Subcutaneous adipose tissue (tissue), 4 donors: Measurements from ENCODE around the gene HOXB13. TPM values are rescaled to one million over a fixed set of nuclear protein-coding genes. Genes with fewer than 3 reads are reported as not detected.

Experiments
- total RNA-seq, 4 donors: library from RNA; depleted of rRNA; stranded (reverse); fragments of >200 nt; gene quantifications; one replicate each; pipeline ENCODE4 v1.1.0, GENCODE V29; 2016
- TF ChIP-seq, protein P1 (sequence below): fragments of 450-650 bp; IDR thresholded peaks from one replicate; pipeline ENCODE4 v1.5.1; 2016; ENCODE audit warnings: low read depth, mild to moderate bottlenecking, control low read depth, antibody characterized with exemption, moderate library complexity

HOXB13 gene
- total RNA-seq, 4 donors from 2014 or later, result 0.44 to 0.85 (median 0.62) TPM

- TF ChIP-seq, protein P1, sequence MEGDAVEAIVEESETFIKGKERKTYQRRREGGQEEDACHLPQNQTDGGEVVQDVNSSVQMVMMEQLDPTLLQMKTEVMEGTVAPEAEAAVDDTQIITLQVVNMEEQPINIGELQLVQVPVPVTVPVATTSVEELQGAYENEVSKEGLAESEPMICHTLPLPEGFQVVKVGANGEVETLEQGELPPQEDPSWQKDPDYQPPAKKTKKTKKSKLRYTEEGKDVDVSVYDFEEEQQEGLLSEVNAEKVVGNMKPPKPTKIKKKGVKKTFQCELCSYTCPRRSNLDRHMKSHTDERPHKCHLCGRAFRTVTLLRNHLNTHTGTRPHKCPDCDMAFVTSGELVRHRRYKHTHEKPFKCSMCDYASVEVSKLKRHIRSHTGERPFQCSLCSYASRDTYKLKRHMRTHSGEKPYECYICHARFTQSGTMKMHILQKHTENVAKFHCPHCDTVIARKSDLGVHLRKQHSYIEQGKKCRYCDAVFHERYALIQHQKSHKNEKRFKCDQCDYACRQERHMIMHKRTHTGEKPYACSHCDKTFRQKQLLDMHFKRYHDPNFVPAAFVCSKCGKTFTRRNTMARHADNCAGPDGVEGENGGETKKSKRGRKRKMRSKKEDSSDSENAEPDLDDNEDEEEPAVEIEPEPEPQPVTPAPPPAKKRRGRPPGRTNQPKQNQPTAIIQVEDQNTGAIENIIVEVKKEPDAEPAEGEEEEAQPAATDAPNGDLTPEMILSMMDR, result no peak
Measured at GRCh38 chr17:48701864-48702532, 26.6 kb downstream of the HOXB13 start.

DNA sequence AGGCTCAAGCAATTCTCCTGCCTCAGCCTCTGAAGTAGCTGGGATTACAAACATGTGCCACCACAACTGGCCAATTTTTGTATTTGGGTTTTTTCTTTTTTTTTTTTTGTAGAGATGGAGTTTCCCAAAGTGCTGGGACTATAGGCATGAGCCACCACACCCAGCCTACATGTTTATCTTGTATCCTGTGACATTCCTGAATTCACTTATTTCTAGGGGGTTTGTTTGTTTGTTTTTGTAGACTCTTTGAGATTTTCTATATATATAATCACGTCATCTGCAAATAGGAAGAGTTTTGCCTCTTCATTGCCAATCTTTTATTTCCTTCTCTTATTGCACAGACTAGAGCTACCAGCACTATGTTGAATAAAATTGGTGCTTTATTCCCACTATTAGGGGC is 35.4 kb downstream of the HOXB13 start:
- TF ChIP-seq, protein P1, result no peak

- TF ChIP-seq, protein P1, result no peak
Measured at GRCh38 chr17:48692049-48692448, 36.5 kb downstream of the HOXB13 start.

GRCh38 chr17:48690655-48691054 is 37.9 kb downstream of the HOXB13 start:
- TF ChIP-seq, protein P1, result no peak

GRCh38 chr17:48681609-48682008 is 46.9 kb downstream of the HOXB13 start:
- TF ChIP-seq, protein P1, result no peak

DNA sequence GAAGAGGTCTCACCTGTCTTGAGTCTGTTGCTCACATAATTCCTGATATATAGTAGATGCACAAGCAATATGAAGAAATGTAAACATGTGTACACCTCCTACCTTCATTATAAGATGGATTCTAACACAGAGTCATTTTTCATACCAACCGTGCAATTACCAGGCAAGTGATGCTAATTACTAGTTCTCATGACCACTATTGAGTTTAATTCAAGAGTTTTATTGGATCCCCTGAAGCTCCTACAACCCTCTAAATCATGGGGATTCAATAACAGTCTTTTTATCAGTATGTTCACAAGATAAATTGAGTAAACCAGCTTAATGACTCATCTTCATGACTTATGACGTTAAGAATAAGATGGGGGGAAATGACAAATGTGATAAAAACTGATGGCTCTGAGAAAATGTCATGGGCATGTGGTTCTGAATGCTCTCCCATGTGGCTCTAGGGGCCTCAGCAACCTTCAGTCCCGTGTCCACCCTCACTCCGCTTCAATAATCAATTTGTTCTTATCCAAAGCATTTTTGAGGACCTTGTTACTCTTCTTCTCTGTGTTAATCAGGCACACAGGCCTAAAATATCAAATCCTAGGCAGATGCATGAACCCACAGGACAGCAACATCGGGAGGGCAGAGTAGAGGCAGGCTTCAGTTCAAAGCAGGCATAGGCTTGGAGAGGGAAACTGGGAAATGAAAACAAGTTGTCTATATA is 49.0 kb downstream of the HOXB13 start:
- TF ChIP-seq, protein P1, result no peak

- TF ChIP-seq, protein P1, result no peak
Measured at GRCh38 chr17:48678141-48678971, 50.2 kb downstream of the HOXB13 start.
